Endothelial cell of hepatic sinusoid (primary cell): Measurements from ENCODE around the gene TBCEL.
"Not testable (repeated sequence)": the region's sequence is repeated elsewhere in the genome, so short reads cannot be mapped to it uniquely, and the experiment has no call there.

Source experiments
- in situ Hi-C: cut with HindIII; loops from 2 replicates; pipeline ENCODE4 v1.10.0; 2017; ENCODE audit warnings: low sequenced_read_pairs

Gene TBCEL

DNA sequence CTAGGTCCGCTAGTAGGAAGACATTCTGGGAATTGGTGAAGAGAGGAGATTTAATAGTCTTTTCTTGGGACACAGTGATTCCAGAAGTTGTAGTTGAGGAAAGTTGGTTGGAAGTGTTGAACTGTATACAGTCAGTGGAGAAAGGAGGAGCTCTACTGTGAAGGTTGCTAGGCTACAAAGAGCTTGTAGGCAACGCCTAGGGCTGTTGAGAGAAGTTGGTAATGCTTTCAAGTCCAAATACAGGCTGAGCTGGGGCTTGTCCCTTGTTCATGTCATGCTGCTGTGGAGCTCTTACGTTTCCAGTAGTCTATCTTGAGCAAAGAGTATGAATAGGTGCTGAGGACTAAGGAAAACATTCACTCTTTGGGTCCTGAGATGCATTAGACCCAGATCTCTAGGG, 1.1 kb downstream of the TBCEL start:
- in situ Hi-C loops = no loop called here

DNA sequence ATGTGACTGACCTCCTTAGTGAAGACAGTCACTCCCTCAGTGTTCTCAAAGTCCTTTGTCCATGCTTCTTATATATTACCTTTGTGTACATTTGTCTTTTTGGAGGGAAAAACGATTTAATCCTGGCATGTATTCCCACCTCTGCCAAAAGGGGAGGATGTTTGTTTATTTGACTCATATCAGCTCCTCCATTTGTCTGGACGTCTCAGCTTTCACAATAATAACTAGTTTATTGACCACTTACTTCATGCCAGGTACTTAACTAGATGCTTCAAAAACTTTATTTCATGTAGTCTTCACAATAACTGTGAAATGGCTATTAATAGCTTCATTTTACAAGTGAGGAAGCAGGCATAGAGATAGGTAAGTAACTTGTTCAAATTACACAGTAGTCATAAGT, 5.3 kb downstream of the TBCEL start:
- in situ Hi-C loops = no loop called here

GRCh38 chr11:121029813-121030445, 6.0 kb downstream of the TBCEL start:
- in situ Hi-C loops = no loop called here

DNA sequence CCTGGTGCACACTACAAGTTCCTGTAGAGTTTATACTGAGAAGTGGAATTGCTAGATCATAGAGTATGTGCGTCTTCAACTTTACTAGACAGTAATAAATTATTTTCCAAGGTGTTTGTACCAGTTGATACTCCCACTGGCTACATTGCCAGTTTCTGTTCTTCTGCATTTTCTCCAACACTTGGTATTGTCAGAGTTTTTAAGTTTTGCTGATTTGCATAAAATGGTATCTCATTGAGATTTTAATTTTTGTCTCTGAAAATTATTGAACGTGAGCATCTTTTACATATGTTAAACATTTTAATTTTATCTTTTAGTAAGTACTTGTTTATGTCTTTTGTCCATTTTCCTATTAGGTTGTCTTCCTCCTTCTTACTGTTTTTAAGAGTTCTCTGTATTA, 7.3 kb downstream of the TBCEL start:
- in situ Hi-C loops = no loop called here

DNA sequence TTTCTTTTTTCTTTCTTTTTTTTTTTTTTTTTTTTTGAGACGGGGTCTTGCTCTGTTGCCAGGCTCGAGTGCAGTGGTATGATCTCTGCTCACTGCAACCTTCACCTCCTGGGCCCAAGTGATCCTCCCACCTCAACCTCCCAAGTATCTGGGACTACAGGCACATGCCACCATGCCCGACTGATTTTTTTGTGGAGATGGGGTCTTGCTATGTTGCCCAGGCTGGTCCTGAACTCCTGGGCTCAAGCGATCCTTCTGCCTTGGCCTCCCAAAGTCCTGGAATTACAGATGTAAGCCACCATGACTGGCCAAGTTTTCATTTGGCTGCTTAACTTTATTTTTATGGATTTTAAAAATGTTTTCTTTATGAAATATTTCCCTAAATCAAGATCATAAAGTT, 7.7 kb downstream of the TBCEL start:
- in situ Hi-C loops = not testable (repeated sequence)

DNA sequence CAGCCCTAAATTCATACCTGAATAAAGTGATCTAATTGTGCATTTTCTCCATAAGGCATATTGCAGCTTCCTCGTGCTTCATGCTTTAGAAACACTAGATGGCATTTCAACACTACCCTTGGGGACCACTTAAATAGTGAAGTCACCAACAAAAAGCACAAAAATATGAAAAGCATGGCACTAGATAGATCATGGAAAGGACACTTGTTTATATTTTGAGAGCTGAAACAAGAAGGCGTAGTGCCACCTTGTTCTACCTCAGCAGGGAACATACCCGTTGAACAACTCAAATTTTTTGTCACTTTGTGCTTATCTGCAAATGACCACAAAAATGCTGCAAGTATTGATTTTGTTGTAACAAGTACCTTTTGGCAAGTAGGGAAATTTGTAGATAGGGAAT, 8.6 kb downstream of the TBCEL start:
- in situ Hi-C loops = no loop called here

DNA sequence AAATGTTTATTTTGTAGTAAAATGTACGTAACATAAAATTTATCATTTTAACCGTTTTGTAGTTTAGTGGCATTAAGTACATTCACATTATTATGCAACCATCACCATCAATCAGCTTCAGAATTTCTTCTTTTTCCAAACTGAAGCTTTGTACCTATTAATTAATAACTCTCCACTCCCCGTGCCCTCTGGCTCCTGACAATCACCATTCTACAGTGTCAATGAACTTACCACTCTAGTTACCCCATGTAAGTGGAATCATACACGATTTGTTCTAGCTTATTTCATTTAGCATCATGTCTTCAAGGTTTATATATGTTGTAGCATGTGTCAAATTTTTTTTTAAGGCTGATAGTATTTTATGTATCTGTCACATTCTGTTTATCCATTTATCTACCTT, 9.7 kb downstream of the TBCEL start:
- in situ Hi-C loops = no loop called here

DNA sequence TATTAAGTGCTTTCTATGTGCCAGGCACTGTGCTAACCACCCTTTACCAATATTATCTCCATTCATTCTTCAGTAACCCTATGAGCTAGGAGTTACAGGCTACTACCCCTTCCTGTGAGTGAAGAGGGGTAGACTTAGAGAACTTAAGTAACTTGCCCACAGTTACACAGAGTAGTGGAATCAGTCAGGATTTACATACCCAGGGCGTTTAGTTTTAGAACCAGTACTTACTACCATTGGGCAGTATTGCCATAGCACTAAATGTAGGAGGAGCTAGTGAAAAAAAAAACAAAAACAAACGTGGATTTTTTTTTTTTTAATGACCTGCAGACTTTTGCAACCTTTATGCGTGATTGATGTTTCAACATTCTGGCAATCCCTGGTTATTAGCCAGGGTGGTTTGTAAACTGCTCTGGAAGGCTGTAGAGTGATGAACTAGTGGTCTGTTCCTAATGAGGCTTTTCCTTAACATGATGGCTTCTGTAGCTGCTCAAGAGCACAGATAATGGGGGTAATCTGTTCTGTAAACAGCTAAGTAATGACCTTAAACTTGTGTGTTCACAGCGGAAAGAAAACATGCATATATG, 11.4 kb downstream of the TBCEL start:
- in situ Hi-C loops = no loop called here

GRCh38 chr11:121035780-121036179, 11.9 kb downstream of the TBCEL start:
- in situ Hi-C loops = no loop called here

DNA sequence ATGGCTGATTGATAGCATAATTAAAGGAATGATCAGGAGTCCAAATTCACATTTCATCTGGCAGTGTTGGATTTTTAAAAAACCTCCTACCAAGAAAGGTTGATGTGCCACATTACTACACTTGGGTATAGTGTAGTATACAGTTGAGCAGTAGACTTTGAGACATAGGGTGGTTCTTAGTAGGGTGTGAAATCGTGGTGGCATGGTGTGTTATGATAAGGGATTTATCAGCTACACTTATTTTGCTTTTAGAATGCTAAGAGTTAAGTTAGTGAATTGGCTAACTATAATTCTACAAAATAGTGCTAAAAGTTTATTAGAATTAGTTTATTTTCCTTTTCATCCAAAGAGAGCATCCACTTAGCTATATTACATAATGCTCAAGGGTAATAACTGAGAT, 13.1 kb downstream of the TBCEL start:
- in situ Hi-C loops = no loop called here

GRCh38 chr11:121038648-121039409, 14.9 kb downstream of the TBCEL start:
- in situ Hi-C loops = no loop called here

DNA sequence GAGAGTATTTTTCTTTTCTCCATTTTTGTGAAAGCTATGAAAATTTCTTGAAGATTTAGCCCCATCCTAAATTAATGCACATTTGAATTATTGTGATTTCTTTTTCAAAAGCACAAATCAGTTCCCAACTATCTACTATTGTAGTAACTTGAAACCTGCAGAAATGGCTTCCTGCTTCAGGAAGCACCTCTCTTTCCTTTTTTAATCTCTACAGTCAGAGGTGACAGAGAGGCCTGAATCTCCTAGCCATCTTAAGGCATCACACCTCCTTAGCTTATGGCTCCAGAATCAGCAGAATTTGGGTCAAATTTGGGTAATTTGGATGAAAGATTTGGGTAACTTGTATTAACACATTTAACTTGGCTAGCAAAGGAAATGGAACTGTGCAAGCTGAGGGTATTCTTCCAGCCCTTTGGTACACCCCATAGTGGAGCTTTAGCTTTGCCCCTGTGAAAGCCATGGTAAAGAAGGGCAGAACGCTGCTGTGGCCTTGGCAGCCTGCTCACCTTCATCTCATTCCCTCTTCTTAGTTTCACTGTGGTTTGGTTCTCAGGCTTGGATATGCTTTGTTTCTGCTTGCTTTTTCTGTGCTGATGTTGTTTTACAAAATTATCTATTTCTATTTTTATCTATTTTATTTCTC, 16.2 kb downstream of the TBCEL start:
- in situ Hi-C loops = no loop called here

DNA sequence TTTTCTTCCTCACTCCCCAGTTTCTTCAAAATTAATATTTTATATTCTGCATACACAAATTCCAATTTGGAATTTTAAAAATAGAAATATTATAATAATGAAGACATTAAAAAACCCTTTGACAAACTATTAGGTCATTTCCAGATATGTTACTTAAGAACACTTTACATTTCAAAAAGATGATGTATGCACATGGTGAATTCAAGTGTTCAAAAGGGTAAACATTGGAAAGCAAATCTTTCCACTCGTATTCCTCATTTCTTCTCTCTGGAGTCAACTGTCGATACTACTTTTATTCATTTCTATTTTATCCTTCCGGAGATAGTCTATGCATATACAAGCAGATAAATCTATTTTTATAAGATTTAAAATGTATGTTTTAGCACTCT, 16.7 kb downstream of the TBCEL start:
- in situ Hi-C loops = no loop called here

GRCh38 chr11:121041072-121041471, 17.2 kb downstream of the TBCEL start:
- in situ Hi-C loops = no loop called here

DNA sequence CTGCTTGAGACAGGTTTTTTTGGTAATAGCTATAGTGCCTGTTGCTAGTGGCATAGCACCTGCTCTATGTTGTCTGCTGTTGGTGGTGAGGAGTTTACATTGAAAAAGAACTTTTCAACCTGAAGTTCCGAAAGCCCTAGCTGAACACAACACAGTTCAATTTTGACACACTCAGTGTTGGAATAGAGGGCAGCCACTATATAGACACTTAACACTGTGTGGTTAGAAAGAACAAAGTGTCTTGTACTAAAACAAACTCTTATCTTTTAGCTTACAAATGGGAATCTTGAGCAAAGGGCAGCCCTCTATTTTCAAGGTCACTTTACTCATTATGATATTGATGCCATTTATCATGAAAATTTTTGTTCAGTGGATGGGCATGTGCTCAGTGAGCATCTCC, 18.4 kb downstream of the TBCEL start:
- in situ Hi-C loops = no loop called here

GRCh38 chr11:121047926-121048325, 24.0 kb downstream of the TBCEL start:
- in situ Hi-C loops = no loop called here

DNA sequence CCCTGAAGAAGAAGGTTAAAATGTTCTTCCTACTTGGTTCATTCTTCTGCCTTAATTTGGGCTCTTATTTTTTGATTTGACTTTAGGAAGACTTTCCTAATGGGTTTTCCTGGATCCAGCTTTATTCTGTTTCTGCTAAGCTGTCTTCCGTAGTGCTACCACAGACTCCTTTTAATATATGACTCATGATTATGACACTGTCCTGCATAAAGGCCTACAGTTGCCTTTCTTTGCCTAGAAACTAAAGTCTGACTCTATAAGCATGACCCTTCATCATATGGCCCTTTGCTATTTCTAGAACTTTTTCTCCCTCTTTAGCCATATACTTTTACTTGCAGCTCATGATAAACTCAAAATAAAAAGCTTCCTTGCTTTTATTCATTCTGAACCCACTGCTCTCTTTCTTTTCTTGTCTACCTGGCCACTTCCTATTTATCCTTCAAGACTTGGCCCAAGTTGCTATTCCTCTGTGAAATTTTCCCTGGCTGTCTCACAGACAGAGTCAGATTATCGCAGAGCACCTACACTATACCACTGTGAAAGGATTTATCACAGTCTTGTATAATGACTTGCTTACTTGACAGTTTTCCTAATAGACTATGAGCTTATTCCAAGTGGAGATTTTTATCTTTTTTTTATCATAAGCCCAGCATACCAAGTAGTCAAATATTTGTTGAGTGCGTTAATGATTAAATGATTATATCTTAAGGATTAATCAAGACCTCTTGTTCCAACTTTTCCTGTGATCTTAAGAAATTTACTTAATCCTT, 24.7 kb downstream of the TBCEL start:
- in situ Hi-C loops = no loop called here

GRCh38 chr11:121053244-121053643, 29.3 kb downstream of the TBCEL start:
- in situ Hi-C loops = no loop called here

DNA sequence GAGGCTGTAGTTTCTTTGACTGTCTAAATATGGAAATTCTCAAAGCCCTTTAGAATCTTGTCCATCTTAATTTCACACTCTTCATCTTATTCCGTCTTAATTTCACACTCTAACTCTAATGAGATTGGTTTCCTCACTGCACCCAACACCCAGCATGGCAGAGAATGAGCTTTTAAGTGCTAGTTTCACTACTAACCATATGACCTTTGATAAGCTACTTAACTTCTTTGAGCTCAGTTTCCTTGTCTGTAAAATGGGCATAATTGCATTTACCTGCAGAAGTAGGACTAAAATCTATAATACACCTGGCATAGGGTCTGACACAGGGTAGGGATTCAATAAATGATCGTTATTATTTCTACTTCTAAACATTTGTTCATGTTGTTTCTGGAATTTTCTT, 30.4 kb downstream of the TBCEL start:
- in situ Hi-C loops = no loop called here

GRCh38 chr11:121055076-121055475, 31.2 kb downstream of the TBCEL start:
- in situ Hi-C loops = no loop called here

GRCh38 chr11:121057922-121058321, 34.0 kb downstream of the TBCEL start:
- in situ Hi-C loops = no loop called here
